Measurements from ENCODE around the gene PRSS8.
A peak's percentile ranks its signal among the peaks of the same experiment; 100 is the strongest.
"Not testable (repeated sequence)": the region's sequence is repeated elsewhere in the genome, so short reads cannot be mapped to it uniquely, and the experiment has no call there.

The PRSS8 gene

GRCh38 chr16:31135535-31136286, at the start of gene PRSS8:
Gene PRSS8, minus strand, starts transcription at chr16:31135727. Its CDS starts 229 bp downstream, at chr16:31135498.
- peak; percentile 39 for DNase-seq

GRCh38 chr16:31184888-31185287, 49.4 kb upstream of the PRSS8 start:
- DNase-seq, result no peak

GRCh38 chr16:31183432-31184428, 48.2 kb upstream of the PRSS8 start:
- DNase-seq, result no peak

GRCh38 chr16:31182391-31182790, 46.9 kb upstream of the PRSS8 start:
- no peak for DNase-seq

- no peak for DNase-seq
These were observed 45.7 kb upstream of the PRSS8 start for GRCh38 chr16:31181102-31181830.

GRCh38 chr16:31179747-31180459, 44.4 kb upstream of the PRSS8 start, which contains the start of gene FUS:
Gene FUS, plus strand, starts transcription at chr16:31180139. Its CDS starts 76 bp downstream, at chr16:31180215.
- DNase-seq, result peak; percentile 60

- DNase-seq, result no peak
These were observed 43.8 kb upstream of the PRSS8 start for GRCh38 chr16:31179219-31179746.

- peak; percentile 97 for DNase-seq
These were observed 41.6 kb upstream of the PRSS8 start for GRCh38 chr16:31177136-31177535.

- DNase-seq, result not testable (repeated sequence)
These were observed 34.5 kb upstream of the PRSS8 start for GRCh38 chr16:31170048-31170447.

- DNase-seq, result no peak
These were observed 33.3 kb upstream of the PRSS8 start for GRCh38 chr16:31168848-31169247.

- DNase-seq, result no peak
These were observed 31.8 kb upstream of the PRSS8 start for GRCh38 chr16:31167315-31167714.

- no peak for DNase-seq
These were observed 21.6 kb upstream of the PRSS8 start for GRCh38 chr16:31157136-31157535.

GRCh38 chr16:31150976-31151375, 15.4 kb upstream of the PRSS8 start:
- DNase-seq, result not testable (repeated sequence)

GRCh38 chr16:31149894-31150890, 14.7 kb upstream of the PRSS8 start, which contains the start of gene PRSS36:
Gene PRSS36, minus strand, starts transcription at chr16:31150066. Its CDS starts 31 bp downstream, at chr16:31150035.
- no peak for DNase-seq

GRCh38 chr16:31149332-31149731, 13.8 kb upstream of the PRSS8 start:
- no peak for DNase-seq

- no peak for DNase-seq
These were observed 13.4 kb upstream of the PRSS8 start for GRCh38 chr16:31148896-31149295.

GRCh38 chr16:31148281-31148728, 12.8 kb upstream of the PRSS8 start:
- DNase-seq, result no peak

- DNase-seq, result no peak
These were observed 12.0 kb upstream of the PRSS8 start for GRCh38 chr16:31147574-31147973.

GRCh38 chr16:31145398-31145990, 10.0 kb upstream of the PRSS8 start:
- DNase-seq, result no peak

- DNase-seq, result not testable (repeated sequence)
These were observed 8.9 kb upstream of the PRSS8 start for GRCh38 chr16:31144418-31144817.

All from DMS79 (cell line).